ENCODE measurements around the gene WDPCP. TPM values are rescaled to one million over a fixed set of nuclear protein-coding genes. Genes with fewer than 3 reads are reported as not detected.

Gene WDPCP
- total and polyA plus RNA-seq, 2 donors (not counting 1 experiment from before 2014, with no cell fraction given): 5.6 to 22.8 TPM

- ATAC-seq (ENCODE audit: low read depth): no peak
- Mint-ChIP-seq H3K4me3 (peak overlapping the region; percentile 91), H3K4me1 (peaks cover 40% of the 10 kb centered on the region), H3K27me3 (no peaks in the 10 kb centered on the region), H3K27ac (no peak overlapping the region), H3K9me3 (ENCODE audit: insufficient read depth) (no peaks in the 10 kb centered on the region)
- Histone ChIP-seq H3K4me2 (replicated peaks; ENCODE audit: low read depth, low read length, poor library complexity, severe bottlenecking) (no peak overlapping the region), H3K36me3 (replicated peaks in 1 of 2; ENCODE audit: control extremely low read depth in 1 of 2, control insufficient read depth in 1 of 2, extremely low read depth in 1 of 2, insufficient read depth in 2 of 2, low read length in 1 of 2) (peaks cover 1 to 23% of the 10 kb centered on the region in 2 experiments), H3K79me2 (ENCODE audit: control insufficient read depth, insufficient read depth, low read length) (peaks cover 70% of the 10 kb centered on the region), H3K4me3 (ENCODE audit: control extremely low read depth in 1 of 5, extremely low read depth in 1 of 5, insufficient read depth in 1 of 5, low read depth in 2 of 5, low read length in 4 of 5) (no peak overlapping the region), H3K9ac (ENCODE audit: low read length) (no peak overlapping the region), H3K9me3 (ENCODE audit: control extremely low read depth in 1 of 3, control insufficient read depth in 2 of 3, insufficient read depth in 1 of 3, low read length in 2 of 3) (no peaks in the 10 kb centered on the region), H2AFZ (ENCODE audit: insufficient read depth, low read depth, low read length, poor library complexity, severe bottlenecking) (no peak overlapping the region), H3K27ac (ENCODE audit: low read length in 2 of 2) (no peak overlapping the region), H3K27me3 (replicated peaks in 1 of 4; ENCODE audit: control extremely low read depth in 1 of 4, control insufficient read depth in 3 of 4, insufficient read depth in 4 of 4, low read length in 3 of 4) (no peaks in the 10 kb centered on the region), H3K4me1 (ENCODE audit: control insufficient read depth in 2 of 2, insufficient read depth in 2 of 2, low read length in 2 of 2) (peaks cover 14 to 19% of the 10 kb centered on the region in 2 donors), H4K20me1 (ENCODE audit: control insufficient read depth, insufficient read depth, low read length, poor library complexity, severe bottlenecking) (no peaks in the 10 kb centered on the region)
- WGBS (ENCODE audit: insufficient coverage): 0% methylated on average over 1 of the region's 3 CpGs
- POLR2A ChIA-PET: no interaction called here
- intact Hi-C loops (cut with micrococcal nuclease): no loop called here
- CTCF ChIA-PET: no interaction called here
- DNase-seq: no peak
- TF ChIP-seq CTCF (IDR thresholded peaks at IDR 0.05) (no peak), EZH2 (IDR thresholded peaks at IDR 0.05; ENCODE audit: borderline replicate concordance, insufficient read depth, low read depth, low read length, poor library complexity, severe bottlenecking) (no peak)
Measured at GRCh38 chr2:63590626-63591408, 2.5 kb upstream of the WDPCP start.

Data from B cell (primary cell).